Right cardiac atrium (tissue), 5 donors: ENCODE measurements around the gene CHST7. TPM values are rescaled to one million over a fixed set of nuclear protein-coding genes. Genes with fewer than 3 reads are reported as not detected.

Experiments
- polyA plus RNA-seq: library from polyadenylated mRNA; stranded (reverse); fragments of 200-250 nt; gene quantifications from one replicate; pipeline ENCODE4 v1.2.3, GENCODE V29; 2013
- total RNA-seq, 4 donors: library from RNA; stranded (reverse); fragmentation: NEBNext Ultra II Directional; extraction: Animal tissue kit (Norgen Biotek cat#: 25700); gene quantifications; one replicate each; pipeline ENCODE4 v1.2.1, GENCODE V29; 2021
- donor health status: healthy with polysubstance abuse.
- donor health status: DM: no; HTN: yes; CAD: no.
- donor health status: DM: no; HTN: no; CAD: no.
- donor health status: DM: no; HTN: yes; CAD: no; lungs with severe emphysema.
- donor health status: DM: yes; HTN: yes; CAD: no.

CHST7 gene
- total and polyA plus RNA-seq, 5 donors: 10.6 to 41.5 (median 14.3) TPM

Other genes with a start within 250 kb of the CHST7 start
- gene ZNF674, start 28.3 kb upstream of the CHST7 start, total RNA-seq: 1 to 10 TPM; 2.7 to 3.2 (median 3.0) TPM
- 1.4 TPM for gene ZNF674, start 28.3 kb upstream of the CHST7 start, polyA plus RNA-seq
- 1 to 10 TPM; 4.4 to 8.7 (median 6.1) TPM for gene SLC9A7, start 185.4 kb downstream of the CHST7 start, total RNA-seq
- 1.3 TPM for gene SLC9A7, start 185.4 kb downstream of the CHST7 start, polyA plus RNA-seq